T47D (cell line): Measurements from ENCODE around the gene PRRC1.
"Not testable (repeated sequence)": the region's sequence is repeated elsewhere in the genome, so short reads cannot be mapped to it uniquely, and the experiment has no call there.

Experiments used
- DNase-seq, 2 experiments: peaks; one replicate each; pipeline versions ENCODE4 v3.0.0 to v3.0.0-alpha.2; 2011 to 2012; ENCODE audit warnings: low read depth in 1 of 2, low spot score in 1 of 2
- JUND ChIP-seq: IDR thresholded peaks from 2 replicates; pipeline ENCODE4 v1.6.1; 2012; ENCODE audit warnings: low read depth
- in situ Hi-C: cut with HindIII; loops from 2 replicates; pipeline ENCODE4 v1.10.0; 2016; ENCODE audit warnings: low sequenced_read_pairs, low pct_unique_long_range_greater_than_20kb

Gene PRRC1

GRCh38 chr5:127551410-127552041 lies 34.1 kb downstream of the PRRC1 start:
- in situ Hi-C loops, result no loop called here
- no peak for TF ChIP-seq JUND

GRCh38 chr5:127555826-127556225 lies 38.4 kb downstream of the PRRC1 start:
- no peak for DNase-seq
- no peak for TF ChIP-seq JUND
- in situ Hi-C loops, result no loop called here

More at GRCh38 chr5:127551410-127552041, 34.1 kb downstream of the PRRC1 start:
- DNase-seq, result no peak

- peak in 1 of 2 experiments; percentile 16 for DNase-seq
- in situ Hi-C loops, result no loop called here
- no peak for TF ChIP-seq JUND
These were observed 39.3 kb downstream of the PRRC1 start for GRCh38 chr5:127556609-127557334.

GRCh38 chr5:127558273-127558672 lies 40.8 kb downstream of the PRRC1 start:
- DNase-seq, result no peak
- no peak for TF ChIP-seq JUND
- in situ Hi-C loops, result no loop called here

GRCh38 chr5:127561254-127561653 lies 43.8 kb downstream of the PRRC1 start:
- no peak for TF ChIP-seq JUND
- DNase-seq, result no peak
- in situ Hi-C loops, result no loop called here

- DNase-seq, result peak in 1 of 2 experiments; percentile 44
- no peak for TF ChIP-seq JUND
- in situ Hi-C loops, result no loop called here
These were observed 44.8 kb downstream of the PRRC1 start for GRCh38 chr5:127562252-127562651.

GRCh38 chr5:127563136-127563535 lies 45.7 kb downstream of the PRRC1 start:
- TF ChIP-seq JUND, result no peak
- no peak for DNase-seq
- in situ Hi-C loops, result no loop called here

GRCh38 chr5:127564002-127564769 lies 46.7 kb downstream of the PRRC1 start:
- in situ Hi-C loops, result no loop called here
- no peak for TF ChIP-seq JUND
- peak; percentile 63 to 82 for DNase-seq

GRCh38 chr5:127565586-127566270 lies 48.3 kb downstream of the PRRC1 start:
- no peak for DNase-seq
- TF ChIP-seq JUND, result no peak
- in situ Hi-C loops, result no loop called here

GRCh38 chr5:127567026-127567768 lies 49.8 kb downstream of the PRRC1 start:
- in situ Hi-C loops, result no loop called here
- no peak for TF ChIP-seq JUND
- no peak for DNase-seq

GRCh38 chr5:127568166-127568565 lies 50.7 kb downstream of the PRRC1 start:
- in situ Hi-C loops, result no loop called here
- TF ChIP-seq JUND, result no peak
- DNase-seq, result no peak

GRCh38 chr5:127569471-127569870 lies 52.0 kb downstream of the PRRC1 start:
- in situ Hi-C loops, DNase-seq: not testable (repeated sequence)
